Kidney (tissue), 14 donors: ENCODE results near the gene SRRM4. TPM values are rescaled to one million over a fixed set of nuclear protein-coding genes. Genes with fewer than 3 reads are reported as not detected.

ENCODE experiments used
- DNase-seq, 5 donors: peaks; one replicate each; pipeline ENCODE4 v3.0.0-alpha.2; 2013 to 2020
- FAIRE-seq: peaks from 2 replicates; lab custom pipeline; 2012; peaks lifted over from hg19 to GRCh38; lab: Jason Lieb, UNC
- H3K27ac ChIP-seq, 2 donors: one replicate each; pipeline ENCODE4 v1.7.0; 2013; ENCODE audit warnings: low read depth in 2 of 2, low read length in 2 of 2, inconsistent platforms in 1 of 2
- H3K27me3 ChIP-seq: one replicate; pipeline ENCODE4 v1.7.1; 2013; ENCODE audit warnings: low read length, inconsistent platforms; ENCODE audit not compliant: control insufficient read depth, insufficient read depth
- H3K36me3 ChIP-seq, 3 donors: one replicate each; pipeline versions ENCODE4 v1.7.0 to v1.7.1; 2013; ENCODE audit warnings: low read length in 3 of 3, control low read depth in 1 of 3, inconsistent platforms in 1 of 3; ENCODE audit not compliant: insufficient read depth in 3 of 3, control insufficient read depth in 2 of 3
- H3K4me1 ChIP-seq, 3 donors: one replicate each; pipeline versions ENCODE4 v1.7.0 to v1.7.1; 2013; ENCODE audit warnings: low read length in 3 of 3, inconsistent platforms in 1 of 3, low read depth in 1 of 3; ENCODE audit not compliant: control insufficient read depth in 2 of 3, insufficient read depth in 2 of 3
- H3K4me3 ChIP-seq, 3 donors: one replicate each; pipeline versions ENCODE4 v1.7.0 to v1.8.1; 2013; ENCODE audit warnings: low read length in 3 of 3, control low read depth in 1 of 3, inconsistent platforms in 1 of 3
- H3K9ac ChIP-seq, 3 donors: one replicate each; pipeline versions ENCODE4 v1.7.0 to v1.7.1; 2013; ENCODE audit warnings: low read length in 3 of 3, control low read depth in 1 of 3, inconsistent platforms in 1 of 3
- H3K9me3 ChIP-seq, 3 donors: one replicate each; pipeline versions ENCODE4 v1.7.0 to v1.7.1; 2013; ENCODE audit warnings: low read length in 3 of 3, control low read depth in 1 of 3, inconsistent platforms in 1 of 3; ENCODE audit not compliant: control insufficient read depth in 2 of 3, insufficient read depth in 1 of 3
- intact Hi-C: fragments of 100-400 bp; cut with DNase I; formaldehyde crosslinking; loops from one replicate; pipeline ENCODE4 v1.11.1; 2022
- polyA plus RNA-seq: library from polyadenylated mRNA; stranded (reverse); fragments of 350-450 nt; fragmentation: Illumina TruSeq; extraction: RNeasy Lipid Tissue Mini Kit (QIAGEN cat#74804); gene quantifications from one replicate; pipeline ENCODE4 v1.2.3, GENCODE V29; 2014; ENCODE audit warnings: low read depth, low replicate concordance; ENCODE audit not compliant: insufficient read depth
- total RNA-seq: library from RNA; stranded (reverse); fragmentation: NEBNext Ultra II Directional; extraction: Animal tissue kit (Norgen Biotek cat#: 25700); gene quantifications from one replicate; pipeline ENCODE4 v1.2.1, GENCODE V29; 2021
- TF ChIP-seq, protein P1 (sequence below): IDR thresholded peaks from 3 replicates; pipeline ENCODE4 v1.5.1; 2012; ENCODE audit warnings: mild to moderate bottlenecking, moderate library complexity, borderline replicate concordance; ENCODE audit not compliant: insufficient read depth; ENCODE audit errors: extremely low read depth
- donor health status: control.
- donor health status: control.
- donor health status: control.
- donor health status: control.
- donor health status: control.
- donor health status: DM: yes; HTN: yes; CAD: no.
- donor health status: Normal renal cell carcinoma (clear cell type).

SRRM4 gene
- total and polyA plus RNA-seq, 2 donors from 2014 or later, result 0.06 to 0.17 TPM

DNA sequence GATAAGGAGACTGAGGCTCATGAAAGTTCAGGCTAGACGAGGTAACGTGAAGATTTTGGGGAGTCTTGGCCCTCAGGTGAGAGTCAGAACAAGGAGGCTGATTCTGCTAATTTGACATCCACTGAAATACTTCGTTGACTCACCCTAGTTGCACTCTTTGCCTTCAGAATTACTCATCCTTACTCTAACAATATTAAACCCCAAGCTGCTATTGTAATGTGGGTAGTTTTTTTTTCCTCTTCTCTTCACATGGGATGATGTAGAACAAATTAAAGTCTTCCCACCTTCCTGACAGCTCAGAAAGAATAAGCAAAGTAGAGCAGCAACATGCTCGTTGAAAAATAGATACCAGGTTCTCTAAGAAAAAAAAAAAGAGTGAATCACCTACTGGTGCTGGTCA is 22.0 kb upstream of the SRRM4 start:
- no peak overlapping the region for H3K4me3 ChIP-seq
- no peaks in the 10 kb centered on the region for H3K36me3 ChIP-seq
- H3K9ac ChIP-seq, result no peak overlapping the region
- intact Hi-C loops, result no loop called here
- TF ChIP-seq, protein P1, sequence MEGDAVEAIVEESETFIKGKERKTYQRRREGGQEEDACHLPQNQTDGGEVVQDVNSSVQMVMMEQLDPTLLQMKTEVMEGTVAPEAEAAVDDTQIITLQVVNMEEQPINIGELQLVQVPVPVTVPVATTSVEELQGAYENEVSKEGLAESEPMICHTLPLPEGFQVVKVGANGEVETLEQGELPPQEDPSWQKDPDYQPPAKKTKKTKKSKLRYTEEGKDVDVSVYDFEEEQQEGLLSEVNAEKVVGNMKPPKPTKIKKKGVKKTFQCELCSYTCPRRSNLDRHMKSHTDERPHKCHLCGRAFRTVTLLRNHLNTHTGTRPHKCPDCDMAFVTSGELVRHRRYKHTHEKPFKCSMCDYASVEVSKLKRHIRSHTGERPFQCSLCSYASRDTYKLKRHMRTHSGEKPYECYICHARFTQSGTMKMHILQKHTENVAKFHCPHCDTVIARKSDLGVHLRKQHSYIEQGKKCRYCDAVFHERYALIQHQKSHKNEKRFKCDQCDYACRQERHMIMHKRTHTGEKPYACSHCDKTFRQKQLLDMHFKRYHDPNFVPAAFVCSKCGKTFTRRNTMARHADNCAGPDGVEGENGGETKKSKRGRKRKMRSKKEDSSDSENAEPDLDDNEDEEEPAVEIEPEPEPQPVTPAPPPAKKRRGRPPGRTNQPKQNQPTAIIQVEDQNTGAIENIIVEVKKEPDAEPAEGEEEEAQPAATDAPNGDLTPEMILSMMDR, result no peak
- H3K4me1 ChIP-seq, result no peaks in the 10 kb centered on the region
- H3K9me3 ChIP-seq, result no peaks in the 10 kb centered on the region
- H3K27me3 ChIP-seq, result no peaks in the 10 kb centered on the region
- FAIRE-seq (no peak), DNase-seq (no peak)
- H3K27ac ChIP-seq, result no peak overlapping the region

DNA sequence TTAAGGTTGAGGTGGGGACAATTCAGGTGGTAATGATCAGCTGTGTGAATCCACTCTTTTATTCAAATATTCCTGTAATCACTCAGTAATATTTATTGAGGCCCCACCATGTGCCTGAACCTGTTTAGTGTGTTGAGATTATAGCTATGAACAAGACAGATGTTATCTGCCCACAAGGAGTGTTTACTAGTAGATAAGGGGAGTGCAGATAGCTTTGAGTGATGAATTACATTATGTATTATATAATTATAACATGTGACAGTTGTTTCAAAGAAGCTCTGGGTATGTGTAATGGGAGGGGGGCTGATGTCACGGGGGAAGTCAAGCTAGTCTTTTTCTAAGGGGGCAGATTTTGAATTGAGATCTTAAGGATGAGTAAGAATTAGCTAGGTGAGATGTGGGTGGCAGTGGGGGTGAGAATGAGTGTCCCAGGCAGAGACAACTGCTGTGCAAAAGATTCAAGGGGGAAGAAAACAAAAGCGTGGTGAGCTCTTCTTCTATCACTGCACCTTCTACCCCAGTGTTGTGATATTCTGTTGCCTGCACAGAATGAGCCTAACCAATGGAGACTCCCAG is 21.3 kb upstream of the SRRM4 start:
- H3K27ac ChIP-seq, result no peak overlapping the region
- H3K9me3 ChIP-seq, result no peaks in the 10 kb centered on the region
- TF ChIP-seq, protein P1, result no peak
- no peaks in the 10 kb centered on the region for H3K36me3 ChIP-seq
- DNase-seq, result no peak
- no peak for FAIRE-seq
- H3K4me1 ChIP-seq, result no peaks in the 10 kb centered on the region
- no peak overlapping the region for H3K4me3 ChIP-seq
- no peaks in the 10 kb centered on the region for H3K27me3 ChIP-seq
- intact Hi-C loops, result no loop called here
- H3K9ac ChIP-seq, result no peak overlapping the region

DNA sequence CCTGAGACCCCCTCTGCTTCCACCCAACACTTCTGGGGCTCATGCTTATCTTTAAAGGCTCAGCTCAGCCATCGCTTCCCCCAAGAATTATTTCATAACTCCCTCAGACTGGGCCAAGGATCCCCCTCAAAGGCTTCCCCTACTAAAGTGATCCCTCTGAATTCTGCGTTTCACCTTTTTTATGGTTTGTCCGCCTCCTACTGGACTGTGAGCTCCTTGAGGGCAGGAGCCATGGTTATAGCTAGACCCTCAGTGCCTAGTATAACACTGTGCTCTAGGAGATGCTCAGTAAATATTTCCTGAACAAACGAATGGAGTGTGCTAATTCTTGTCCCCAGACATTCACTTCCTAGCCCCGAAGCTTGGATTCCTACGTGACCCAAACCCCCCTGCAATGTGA is 20.5 kb upstream of the SRRM4 start:
- H3K36me3 ChIP-seq, result no peaks in the 10 kb centered on the region
- FAIRE-seq (no peak), DNase-seq (no peak)
- intact Hi-C loops, result no loop called here
- no peak overlapping the region for H3K9ac ChIP-seq
- H3K4me1 ChIP-seq, result no peaks in the 10 kb centered on the region
- H3K27me3 ChIP-seq, result no peaks in the 10 kb centered on the region
- H3K9me3 ChIP-seq, result no peaks in the 10 kb centered on the region
- H3K4me3 ChIP-seq, result no peak overlapping the region
- no peak overlapping the region for H3K27ac ChIP-seq
- TF ChIP-seq, protein P1, result no peak

DNA sequence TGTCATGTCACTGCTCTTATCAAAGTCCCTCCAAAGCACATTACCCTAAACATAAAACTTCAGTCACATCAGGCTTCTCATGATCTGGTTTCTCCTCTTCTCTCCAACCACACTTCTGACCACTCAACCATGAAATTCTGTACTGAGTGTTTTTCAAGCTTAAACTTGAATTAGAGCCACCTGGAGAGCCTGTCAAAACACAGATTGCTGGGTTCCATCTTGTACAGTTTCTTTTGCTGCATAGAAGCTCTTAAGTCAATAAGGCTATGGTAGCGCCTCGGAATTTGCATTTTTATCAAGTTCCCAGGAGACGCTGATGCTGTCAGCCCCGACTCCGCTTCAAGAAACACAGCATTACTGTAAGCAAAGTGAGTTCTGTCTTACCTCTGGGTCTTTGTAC is 16.4 kb upstream of the SRRM4 start:
- TF ChIP-seq, protein P1, result no peak
- Histone ChIP-seq H3K9me3 (no peaks in the 10 kb centered on the region), H3K4me3 (no peak overlapping the region), H3K4me1 (no peaks in the 10 kb centered on the region), H3K27me3 (no peaks in the 10 kb centered on the region), H3K36me3 (no peaks in the 10 kb centered on the region), H3K9ac (no peak overlapping the region), H3K27ac (no peak overlapping the region)
- DNase-seq (no peak), FAIRE-seq (no peak)
- intact Hi-C loops, result no loop called here
